ENCODE measurements around the gene GBP6.
"Not testable (repeated sequence)": the region's sequence is repeated elsewhere in the genome, so short reads cannot be mapped to it uniquely, and the experiment has no call there.

Gene GBP6, protein sequence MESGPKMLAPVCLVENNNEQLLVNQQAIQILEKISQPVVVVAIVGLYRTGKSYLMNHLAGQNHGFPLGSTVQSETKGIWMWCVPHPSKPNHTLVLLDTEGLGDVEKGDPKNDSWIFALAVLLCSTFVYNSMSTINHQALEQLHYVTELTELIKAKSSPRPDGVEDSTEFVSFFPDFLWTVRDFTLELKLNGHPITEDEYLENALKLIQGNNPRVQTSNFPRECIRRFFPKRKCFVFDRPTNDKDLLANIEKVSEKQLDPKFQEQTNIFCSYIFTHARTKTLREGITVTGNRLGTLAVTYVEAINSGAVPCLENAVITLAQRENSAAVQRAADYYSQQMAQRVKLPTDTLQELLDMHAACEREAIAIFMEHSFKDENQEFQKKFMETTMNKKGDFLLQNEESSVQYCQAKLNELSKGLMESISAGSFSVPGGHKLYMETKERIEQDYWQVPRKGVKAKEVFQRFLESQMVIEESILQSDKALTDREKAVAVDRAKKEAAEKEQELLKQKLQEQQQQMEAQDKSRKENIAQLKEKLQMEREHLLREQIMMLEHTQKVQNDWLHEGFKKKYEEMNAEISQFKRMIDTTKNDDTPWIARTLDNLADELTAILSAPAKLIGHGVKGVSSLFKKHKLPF

DNA sequence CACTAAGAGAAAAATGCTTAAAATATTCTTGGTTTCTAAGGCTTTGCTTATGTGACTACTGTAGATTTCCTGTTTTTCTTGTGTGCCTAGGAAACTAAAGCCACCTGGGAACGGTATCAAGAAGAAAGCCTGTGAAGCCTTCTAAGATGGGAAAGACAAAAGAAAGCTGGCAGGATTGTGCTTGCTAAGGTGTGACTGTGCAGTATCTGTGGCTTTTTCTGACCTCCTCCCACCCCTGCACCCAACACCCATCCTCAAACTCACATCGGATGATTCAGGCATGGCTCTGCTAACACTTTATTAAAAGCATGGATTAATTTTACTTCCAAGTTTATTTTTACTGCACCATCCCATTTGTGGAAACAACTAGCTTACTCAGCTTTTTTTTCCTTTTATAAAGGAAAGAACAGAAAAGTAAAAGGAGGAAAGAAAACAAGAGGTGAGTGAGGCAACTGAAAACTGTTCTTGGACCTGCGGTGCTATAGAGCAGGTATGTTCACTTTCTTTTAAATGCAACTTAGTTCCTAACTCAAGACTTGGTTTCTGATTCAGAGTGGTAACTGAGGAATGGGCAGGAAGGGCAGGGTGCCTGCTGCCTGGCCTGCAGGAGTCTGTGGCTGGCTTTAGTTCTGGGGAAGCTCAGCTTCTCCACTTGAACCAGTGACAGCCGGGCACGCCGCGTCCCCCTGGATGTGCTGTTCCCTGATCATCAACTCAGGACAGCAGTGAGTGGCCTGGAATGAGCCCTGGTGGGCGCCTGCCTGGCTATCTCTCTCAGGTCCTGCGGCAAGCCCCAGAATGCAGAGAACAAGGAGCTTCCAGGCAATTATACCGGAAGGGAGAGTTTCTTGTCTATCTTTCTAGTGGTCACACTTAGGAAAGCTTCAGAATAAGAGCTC is at the start of gene GBP6:
Gene GBP6, plus strand, starts transcription at position 422 of the 899 bp plus-strand sequence. CDS start 4,493 bp downstream, outside the sequence.
- peak; percentile 10 for DNase-seq

DNA sequence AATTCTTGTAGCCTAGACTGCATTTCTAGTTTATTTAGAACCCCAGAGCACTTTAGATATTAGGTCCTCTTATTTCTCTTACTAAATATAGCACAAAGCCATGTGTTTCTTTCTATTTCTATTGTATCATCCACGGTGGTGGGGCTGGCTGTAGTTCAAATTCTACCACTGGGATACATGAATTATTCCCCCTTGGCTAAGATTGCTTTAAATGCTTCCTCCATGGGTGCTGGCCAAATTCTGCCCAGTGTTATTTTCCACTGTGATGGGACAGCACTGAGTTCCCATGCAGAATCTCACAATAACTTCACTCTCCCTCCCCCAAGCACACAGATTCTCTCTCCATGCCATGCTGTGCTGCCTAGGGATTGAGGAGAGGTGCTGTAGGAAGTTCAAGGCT is 41.5 kb upstream of the GBP6 start:
- DNase-seq: no peak

DNA sequence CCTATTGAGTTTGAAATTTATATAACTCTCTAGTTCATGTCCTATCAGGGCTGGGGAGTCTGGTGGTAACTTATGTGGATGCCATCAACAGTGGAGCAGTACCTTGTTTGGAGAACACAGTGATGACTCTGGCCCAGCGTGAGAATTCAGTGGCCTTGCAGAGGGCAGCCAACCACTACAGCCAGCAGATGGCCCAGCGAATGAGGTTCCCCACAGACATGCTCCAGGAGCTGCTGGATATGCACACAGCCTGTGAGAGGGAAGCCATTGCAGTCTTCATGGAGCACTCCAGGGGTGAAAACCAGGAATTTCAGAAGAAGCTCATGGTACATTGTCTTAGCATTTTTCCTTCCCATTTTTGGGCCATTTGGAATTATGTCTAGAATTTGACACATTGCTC is 32.0 kb upstream of the GBP6 start:
- no peak for DNase-seq

DNA sequence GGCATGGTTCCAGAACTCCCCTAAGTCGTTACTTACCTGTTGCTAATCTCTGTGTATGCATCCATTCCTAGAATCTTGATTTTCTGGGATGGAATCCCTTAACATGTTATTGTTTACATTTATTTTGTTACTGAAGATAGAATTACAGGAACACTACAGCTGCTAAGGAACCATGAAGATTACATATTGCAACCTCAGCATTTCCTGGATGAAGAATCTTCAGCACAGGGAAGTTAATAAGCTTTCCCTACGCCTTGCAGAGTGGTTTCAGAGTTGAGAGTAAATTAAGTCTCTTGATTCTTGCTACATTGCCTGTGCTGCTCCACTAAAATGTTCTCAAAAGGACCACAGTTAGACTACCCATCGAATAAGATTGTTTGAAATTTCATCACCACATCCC is 31.4 kb upstream of the GBP6 start:
- no peak for DNase-seq

DNA sequence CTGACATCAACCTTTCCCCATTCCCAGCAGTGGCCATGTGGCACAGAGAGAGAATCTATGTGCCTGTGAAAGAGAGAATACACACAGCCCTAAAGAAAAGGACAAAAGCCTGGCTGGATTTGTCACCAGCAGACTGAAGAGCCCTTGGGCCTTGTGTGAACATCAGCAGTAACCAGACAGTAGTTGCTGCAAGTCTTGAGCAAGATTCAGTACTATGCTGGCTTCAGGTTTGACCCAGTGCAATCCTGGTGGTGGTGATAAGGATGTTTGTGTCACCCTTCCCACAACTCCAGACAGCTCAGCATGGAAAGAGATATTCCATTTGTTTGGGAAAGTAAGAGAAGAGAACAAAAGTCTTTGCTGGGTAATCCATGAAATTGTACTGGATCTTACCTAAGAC is 28.4 kb upstream of the GBP6 start:
- no peak for DNase-seq

DNA sequence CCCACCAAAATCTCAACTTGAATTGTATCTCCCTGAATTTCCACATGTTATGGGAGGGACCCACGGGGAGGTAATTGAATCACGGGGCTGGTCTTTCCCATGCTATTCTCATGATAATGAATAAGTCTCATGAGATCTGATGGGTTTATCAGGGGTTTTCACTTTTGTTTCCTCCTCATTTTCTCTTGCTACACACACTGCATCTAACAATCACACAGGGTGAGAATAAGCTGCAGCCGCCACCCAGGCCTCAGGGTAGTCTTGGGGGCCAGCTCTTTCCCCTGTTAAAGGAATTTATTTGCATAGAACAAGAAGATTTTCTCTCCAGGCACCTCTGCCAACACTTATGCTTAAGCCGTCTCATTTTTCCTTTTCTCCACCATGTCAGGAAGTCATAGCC is 26.0 kb upstream of the GBP6 start:
- DNase-seq: no peak

DNA sequence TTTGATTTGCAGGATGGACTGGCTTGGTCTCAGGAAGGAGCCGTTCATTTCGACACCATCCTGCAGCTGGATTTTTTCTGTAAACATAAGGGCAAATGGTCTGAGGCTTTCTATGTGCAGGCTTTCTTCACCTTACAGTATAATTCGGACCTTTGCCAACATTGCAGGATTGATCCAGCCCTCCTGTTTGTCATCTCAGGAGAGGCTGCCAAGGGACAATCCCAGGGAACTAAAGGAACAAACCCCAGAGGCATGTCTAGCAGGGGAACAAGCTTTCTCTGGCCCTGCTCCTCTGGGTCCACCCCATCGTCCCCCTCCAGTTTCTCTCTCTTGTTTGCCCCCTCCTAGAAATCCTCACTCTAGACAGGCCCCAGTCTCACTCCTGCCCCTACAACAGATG is 24.8 kb upstream of the GBP6 start:
- DNase-seq: no peak

DNA sequence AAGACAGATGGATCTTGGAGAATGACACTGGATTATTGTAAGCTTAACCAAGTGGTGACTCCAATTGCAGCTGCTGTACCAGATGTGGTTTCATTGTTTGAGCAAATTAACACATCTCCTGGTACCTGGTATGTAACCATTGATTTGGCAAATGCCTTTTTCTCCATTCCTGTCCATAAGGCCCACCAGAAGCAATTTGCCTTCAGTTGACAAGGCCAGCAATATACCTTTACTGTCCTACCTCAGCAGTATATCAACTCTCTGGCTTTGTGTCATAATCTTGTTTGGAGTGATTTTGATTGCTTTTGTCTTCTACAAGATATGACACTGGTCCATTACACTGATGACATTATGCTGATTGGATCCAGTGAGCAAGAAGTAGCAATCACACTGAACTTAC is 18.4 kb upstream of the GBP6 start:
- not testable (repeated sequence) for DNase-seq

DNA sequence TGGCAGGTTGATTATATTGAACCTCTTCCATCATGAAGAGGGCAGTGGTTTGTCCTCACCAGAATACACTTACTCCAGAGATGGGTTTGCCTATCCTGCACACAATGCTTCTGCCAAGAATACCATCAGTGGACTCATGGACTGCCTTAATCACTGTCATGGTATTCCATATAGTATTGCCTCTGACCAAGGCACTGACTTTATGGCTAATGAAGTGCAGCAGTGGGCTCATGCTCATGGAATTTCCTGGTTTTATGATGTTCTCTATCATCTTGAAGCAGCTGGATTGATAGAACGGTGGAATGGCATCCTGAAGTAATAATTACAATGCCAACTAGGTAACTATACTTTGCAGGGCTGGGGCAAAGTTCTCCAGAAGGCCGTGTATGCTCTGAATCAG is 16.6 kb upstream of the GBP6 start:
- peak; percentile 12 for DNase-seq

DNA sequence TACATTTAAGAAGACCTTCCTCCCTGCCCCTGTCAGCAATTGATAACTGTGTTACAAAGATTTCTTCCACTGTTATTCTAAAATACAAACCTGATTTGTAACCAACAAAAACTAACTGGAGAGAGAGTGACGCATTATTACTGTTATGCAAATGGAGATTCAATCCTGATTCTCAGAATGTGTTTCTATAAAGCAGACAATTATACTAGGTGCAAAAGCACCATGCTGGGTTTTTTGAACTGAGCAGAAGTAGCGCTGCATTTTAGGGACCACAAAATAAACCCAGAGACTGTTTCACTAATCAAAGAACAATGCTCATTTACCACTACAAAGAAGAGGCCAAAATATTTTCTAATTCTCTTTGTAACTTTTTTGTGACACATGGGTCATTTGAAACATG is 13.6 kb upstream of the GBP6 start:
- no peak for DNase-seq

DNA sequence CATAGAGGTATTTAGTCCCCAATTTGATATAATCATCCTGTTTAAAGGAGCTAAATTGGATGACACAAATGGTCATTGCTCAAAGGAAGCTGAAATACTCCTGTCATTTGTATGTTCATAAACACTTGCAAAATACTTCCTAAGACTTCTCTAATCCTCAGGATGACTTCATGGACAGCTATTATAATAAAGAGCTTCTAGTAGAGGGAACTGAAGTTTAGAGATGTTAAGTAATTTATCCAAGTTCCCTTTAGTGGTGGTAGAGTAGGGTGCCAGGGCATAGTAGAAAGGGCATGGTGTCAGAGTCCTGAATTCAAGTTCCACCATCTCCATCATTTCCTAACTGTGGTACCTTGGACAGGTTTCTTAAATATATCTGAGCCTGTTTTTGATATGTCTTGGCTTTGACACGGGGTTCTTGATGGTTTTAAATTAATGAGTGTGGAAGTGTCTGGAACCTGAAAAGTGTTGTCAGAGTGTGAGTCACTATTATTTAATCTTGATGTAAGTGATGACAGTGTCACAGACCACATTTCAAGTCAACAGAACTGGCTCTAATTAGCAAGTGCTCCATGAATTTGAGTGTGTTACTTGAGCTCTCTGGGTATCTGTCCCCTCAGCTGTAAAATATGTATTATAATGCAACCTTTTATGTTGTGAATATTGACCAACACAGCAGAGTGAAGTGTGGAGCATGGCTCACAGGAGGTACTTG is 12.1 kb upstream of the GBP6 start:
- peak; percentile 9 for DNase-seq

DNA sequence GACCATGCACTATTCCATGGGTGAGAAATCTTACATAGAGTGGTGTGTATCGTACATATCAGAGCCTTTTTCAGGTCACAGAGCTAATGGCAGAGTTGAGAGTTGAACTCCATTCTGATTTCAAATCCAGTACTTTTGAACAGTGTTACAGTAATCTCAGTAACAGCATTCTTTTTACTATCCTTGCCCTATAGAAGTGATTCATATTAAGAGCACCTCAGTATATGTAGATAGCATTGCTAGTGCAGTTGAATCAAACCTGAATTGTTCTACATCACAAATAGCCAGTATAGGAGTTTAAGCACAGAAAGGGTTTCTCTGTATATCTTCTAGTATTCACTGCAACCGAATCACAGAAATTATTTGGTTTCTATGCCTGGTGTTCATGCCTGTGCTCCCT is 11.4 kb upstream of the GBP6 start:
- no peak for DNase-seq

DNA sequence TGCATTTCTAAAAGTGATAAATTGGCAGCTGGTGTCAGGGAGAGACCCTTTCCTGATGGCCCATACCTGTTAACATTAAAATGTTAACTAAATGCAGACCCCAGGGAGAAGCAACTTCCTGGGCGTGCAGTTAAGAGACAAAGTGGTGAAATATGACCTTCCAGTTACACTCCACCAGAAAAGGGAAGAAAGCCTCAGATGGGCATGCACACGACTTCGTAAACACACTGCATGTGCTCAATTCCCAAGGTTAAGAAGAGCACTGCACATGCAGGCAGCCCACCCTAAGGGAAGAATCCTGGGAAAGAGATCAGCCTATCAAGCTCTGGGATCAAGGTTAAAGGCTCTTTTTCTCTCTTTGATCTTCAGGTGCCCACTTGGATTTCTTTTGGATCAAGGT is 9.7 kb upstream of the GBP6 start:
- DNase-seq: no peak

DNA sequence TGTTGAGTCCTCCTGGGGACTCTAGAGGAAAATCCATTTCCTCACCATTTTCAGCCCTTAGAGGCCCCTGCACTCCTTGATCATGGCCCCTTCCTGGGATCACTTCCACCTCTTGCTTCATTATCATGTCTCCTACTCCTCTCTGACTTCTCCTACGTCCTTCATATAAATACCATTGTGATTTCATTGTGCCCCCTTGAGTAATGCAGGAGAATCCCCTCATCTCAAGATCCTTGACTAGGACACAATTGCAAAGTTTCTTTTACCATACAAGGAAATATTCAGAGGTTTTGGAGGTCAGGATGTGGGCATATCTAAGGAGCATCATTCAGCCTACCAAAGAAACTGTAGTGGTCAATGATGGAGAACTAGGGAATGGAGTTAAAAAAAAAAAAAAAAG is 8.8 kb upstream of the GBP6 start:
- no peak for DNase-seq

DNA sequence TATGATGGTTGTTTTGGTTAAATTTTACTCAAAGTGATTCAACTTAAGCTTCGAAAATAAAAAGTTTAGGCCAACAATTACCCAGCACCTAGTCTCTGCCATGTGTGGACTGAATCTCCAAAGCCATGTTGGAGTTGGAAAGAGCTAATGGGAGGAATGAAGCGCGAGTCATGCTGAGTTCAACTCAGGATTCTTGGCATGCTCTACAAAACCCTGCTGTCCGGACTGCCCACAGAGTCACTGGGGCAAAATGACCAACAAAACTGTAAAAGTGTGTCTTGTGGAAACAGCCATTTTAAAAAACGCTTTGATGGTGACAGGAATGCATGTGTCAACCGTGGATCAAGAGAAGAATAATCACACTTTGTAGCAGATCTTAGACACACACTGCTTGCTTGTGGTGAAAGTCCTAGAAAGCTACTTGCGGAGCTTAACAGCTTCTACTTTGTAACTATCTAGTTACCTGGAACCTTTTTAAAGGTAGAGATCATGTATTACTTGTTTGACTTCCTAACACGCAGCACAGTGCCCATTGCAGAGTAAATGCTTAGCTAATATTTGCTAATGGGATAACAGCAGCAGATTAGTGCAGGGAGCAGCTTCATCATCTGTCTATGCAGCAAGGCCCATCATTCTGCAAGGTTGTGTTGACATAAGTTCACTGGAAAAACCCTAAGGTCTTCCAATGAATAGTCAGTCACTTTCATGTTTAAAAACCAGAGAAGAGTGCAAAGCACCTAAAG is 7.0 kb upstream of the GBP6 start:
- peak; percentile 62 for DNase-seq

DNA sequence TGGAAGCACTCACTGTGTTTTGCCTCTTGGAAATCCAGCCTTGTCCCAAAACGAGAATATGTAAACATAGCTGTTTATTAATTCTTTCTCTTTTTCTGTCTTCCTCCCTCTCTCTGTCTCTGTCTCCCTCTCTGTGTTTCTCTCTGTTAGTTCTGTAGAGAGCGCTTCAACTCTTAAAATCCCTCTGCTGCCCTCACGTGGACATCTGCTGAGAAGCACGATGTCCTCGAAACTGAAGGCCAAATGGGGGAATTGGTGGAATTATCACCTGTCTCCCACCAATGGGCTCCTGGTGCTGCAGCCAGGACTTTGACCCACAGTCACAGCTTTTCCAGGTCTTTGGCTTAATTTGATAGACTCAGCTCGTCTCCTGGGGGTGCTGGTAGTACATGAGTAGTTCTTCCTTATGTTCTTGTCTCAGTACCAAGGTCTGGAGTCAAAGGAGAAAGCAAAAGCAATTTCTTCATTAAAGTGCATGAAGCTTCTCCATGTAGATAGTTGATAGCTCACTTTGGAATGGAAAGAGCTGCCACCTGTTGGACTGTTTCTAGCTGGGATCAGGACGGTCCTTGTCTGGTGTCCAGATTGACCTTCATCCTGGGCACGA is 5.5 kb upstream of the GBP6 start:
- peak; percentile 69 for DNase-seq

DNA sequence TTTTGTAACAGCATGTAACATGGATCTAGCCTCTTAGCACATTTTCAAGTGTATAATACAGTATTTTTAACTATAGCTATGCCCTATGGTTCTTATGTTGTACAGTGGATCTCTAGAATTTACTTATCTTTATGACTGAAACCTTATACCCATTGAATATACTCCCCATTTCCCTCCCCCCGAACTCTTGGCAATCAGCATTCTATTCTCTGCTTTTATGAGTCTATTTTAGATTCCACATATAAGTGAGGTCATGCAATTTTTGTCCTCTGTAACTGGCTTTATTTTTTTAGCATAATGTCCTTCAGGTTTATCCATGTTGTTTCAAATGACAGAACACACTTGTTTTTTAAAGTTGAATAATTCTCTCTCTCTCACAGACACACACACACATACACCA is 3.1 kb upstream of the GBP6 start:
- no peak for DNase-seq

DNA sequence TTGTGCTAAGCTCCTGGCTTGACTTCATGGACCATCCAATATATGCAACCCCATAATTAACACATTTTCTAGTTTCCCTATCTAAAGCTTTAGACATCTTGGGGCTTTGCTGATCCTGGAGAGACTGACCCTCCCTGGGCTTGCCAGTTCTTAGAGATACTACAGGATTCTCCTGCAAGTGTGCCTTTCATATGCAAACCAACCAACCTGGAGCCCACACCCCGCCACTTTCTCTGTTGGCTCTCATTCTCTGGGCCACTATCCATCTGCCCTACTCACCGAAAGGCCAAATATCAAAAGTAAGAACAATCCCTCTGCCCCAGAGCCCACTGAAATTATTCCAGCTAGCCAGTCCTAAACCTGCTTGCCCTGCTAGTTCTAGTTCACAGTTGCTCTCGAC is 2.2 kb upstream of the GBP6 start:
- no peak for DNase-seq

DNA sequence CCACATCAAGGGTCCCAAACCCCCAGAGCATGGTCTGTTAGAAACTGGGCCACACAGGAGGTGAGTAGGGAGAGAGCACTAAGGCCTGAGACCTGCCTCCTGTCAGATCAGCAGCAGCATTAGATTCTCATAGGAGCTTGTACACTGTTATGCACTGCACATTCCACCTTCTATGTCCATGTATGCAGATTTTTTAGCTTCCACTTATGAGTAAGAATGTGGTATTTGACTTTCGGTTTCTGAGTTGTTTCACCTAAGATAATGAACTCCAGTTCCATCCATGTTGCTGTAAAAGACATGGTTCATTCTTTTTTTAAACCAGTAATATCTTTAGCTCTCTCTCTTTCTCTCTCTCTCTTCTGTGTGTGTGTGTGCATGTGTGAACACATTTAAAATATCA is 663 bp upstream of the GBP6 start:
- DNase-seq: peak; percentile 65

DNA sequence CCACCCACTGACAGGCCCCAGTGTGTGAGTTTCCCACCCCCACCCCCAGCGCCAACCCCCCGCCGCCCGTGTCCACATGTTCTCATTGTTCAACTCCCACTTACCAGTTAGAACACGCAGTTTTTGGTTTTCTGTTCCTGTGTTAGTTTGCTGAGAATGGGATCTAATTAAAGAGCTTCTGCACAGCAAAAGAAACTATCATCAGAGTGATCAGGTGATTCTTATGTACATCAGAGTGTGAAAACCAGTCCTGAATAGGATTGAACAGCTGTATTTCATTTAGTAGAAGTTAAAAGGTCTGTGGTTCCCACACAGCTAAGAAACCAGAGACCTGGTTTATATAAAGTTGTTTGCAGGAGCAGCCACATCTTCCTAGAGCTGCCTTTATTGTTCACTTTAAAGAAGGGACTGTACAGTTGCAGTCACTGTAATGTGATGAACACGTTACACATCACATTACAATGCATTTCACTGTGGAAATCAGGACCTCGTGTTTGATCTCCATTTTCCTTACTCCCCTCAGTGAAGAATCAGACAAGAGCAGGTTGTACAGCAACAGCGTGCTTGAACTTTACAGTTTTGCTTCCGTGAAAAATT is 1.2 kb downstream of the GBP6 start:
- DNase-seq: peak; percentile 9

DNA sequence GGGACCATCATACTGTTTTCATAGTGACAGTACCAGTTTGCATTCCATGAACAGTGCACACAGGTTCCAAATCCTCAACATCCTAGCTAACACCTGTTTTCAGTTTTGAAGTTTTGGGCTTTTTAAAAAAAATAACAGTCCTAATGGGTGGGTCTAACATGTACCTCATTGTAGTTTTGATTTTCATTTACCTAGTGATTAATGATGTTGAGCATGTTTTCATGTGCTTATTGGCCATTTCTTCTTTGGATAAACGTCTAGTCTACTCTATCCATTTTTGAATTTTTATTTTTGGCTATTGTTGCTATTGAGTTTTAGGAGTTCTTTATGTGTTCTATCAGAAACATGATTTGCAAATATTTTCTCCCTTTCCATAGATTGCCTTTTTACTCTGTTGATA is 3.4 kb downstream of the GBP6 start:
- DNase-seq: no peak

Measured in fibroblast of upper back skin (primary cell).